GM19324 (cell line): ENCODE measurements around the gene NMT1.
A peak's percentile ranks its signal among the peaks of the same experiment; 100 is the strongest.

Experiments used
- ATAC-seq: cut with Tn5 transposase; IDR thresholded peaks from one replicate; pipeline ENCODE4 v1.9.1; 2021; ENCODE audit warnings: mild to moderate bottlenecking, moderate library complexity; ENCODE audit not compliant: unreplicated experiment, low FRiP score

Gene NMT1

GRCh38 chr17:45060797-45061605, at the start of gene NMT1:
Gene NMT1, plus strand, starts transcription at chr17:45061317. Its CDS starts 13 bp downstream, at chr17:45061330.
- peak; percentile 92 for ATAC-seq

GRCh38 chr17:45011767-45012166, 49.4 kb upstream of the NMT1 start:
- no peak for ATAC-seq

GRCh38 chr17:45013021-45013997, 47.8 kb upstream of the NMT1 start:
- no peak for ATAC-seq

GRCh38 chr17:45016237-45016636, 44.9 kb upstream of the NMT1 start:
- ATAC-seq = no peak

- ATAC-seq = no peak
Observed at GRCh38 chr17:45016823-45017222, 44.3 kb upstream of the NMT1 start.

GRCh38 chr17:45018514-45018847, 42.6 kb upstream of the NMT1 start:
- no peak for ATAC-seq

- ATAC-seq = no peak
Observed at GRCh38 chr17:45018848-45019711, 42.0 kb upstream of the NMT1 start.

GRCh38 chr17:45020354-45021138, 40.6 kb upstream of the NMT1 start:
- ATAC-seq = no peak

- peak; percentile 42 for ATAC-seq
Observed at GRCh38 chr17:45021607-45022287, 39.4 kb upstream of the NMT1 start.

GRCh38 chr17:45022288-45022648, 38.8 kb upstream of the NMT1 start:
- ATAC-seq = no peak

GRCh38 chr17:45022655-45023339, 38.3 kb upstream of the NMT1 start:
- ATAC-seq = no peak

- no peak for ATAC-seq
Observed at GRCh38 chr17:45029096-45029495, 32.0 kb upstream of the NMT1 start.

- ATAC-seq = no peak
Observed at GRCh38 chr17:45029758-45030423, 31.2 kb upstream of the NMT1 start.

- no peak for ATAC-seq
Observed at GRCh38 chr17:45030733-45031132, 30.4 kb upstream of the NMT1 start.

GRCh38 chr17:45031231-45032173, 29.6 kb upstream of the NMT1 start:
- no peak for ATAC-seq

- ATAC-seq = no peak
Observed at GRCh38 chr17:45032174-45032541, 29.0 kb upstream of the NMT1 start.

- ATAC-seq = no peak
Observed at GRCh38 chr17:45034599-45034998, 26.5 kb upstream of the NMT1 start.
